GM13976 (cell line): ENCODE data around the gene ARMC2.

Source experiments
- DNase-seq: peaks from one replicate; pipeline ENCODE4 v3.0.0; 2012; ENCODE audit warnings: low spot score
- CTCF ChIP-seq: IDR thresholded peaks from 2 replicates; pipeline ENCODE4 v1.5.1; 2012; ENCODE audit warnings: borderline replicate concordance, mild to moderate bottlenecking; ENCODE audit not compliant: insufficient read depth; ENCODE audit errors: extremely low read depth, missing control alignments, control extremely low read depth
- in situ Hi-C: fragments of 300-500 bp; cut with MboI; formaldehyde crosslinking; loops from one replicate; pipeline ENCODE4 v1.12.0; 2022; ENCODE audit warnings: low sequenced_read_pairs, mixed read lengths, inconsistent platforms; ENCODE audit not compliant: unreplicated experiment

Gene ARMC2

GRCh38 chr6:108869876-108870275 is 21.7 kb downstream of the ARMC2 start:
- DNase-seq: no peak
- in situ Hi-C loops: no loop called here
- TF ChIP-seq CTCF: no peak

- DNase-seq: no peak
- no peak for TF ChIP-seq CTCF
- in situ Hi-C loops: no loop called here
Observed at GRCh38 chr6:108870357-108870756, 22.1 kb downstream of the ARMC2 start.

- in situ Hi-C loops: no loop called here
- no peak for DNase-seq
- no peak for TF ChIP-seq CTCF
Observed at GRCh38 chr6:108872141-108872557, 23.9 kb downstream of the ARMC2 start.

- in situ Hi-C loops: no loop called here
- DNase-seq: no peak
Observed at GRCh38 chr6:108872575-108872974, 24.4 kb downstream of the ARMC2 start.

GRCh38 chr6:108873251-108873650 is 25.0 kb downstream of the ARMC2 start:
- no peak for DNase-seq
- no peak for TF ChIP-seq CTCF
- in situ Hi-C loops: no loop called here

More at GRCh38 chr6:108872575-108872974, 24.4 kb downstream of the ARMC2 start:
- TF ChIP-seq CTCF: no peak

- no peak for DNase-seq
- no peak for TF ChIP-seq CTCF
- in situ Hi-C loops: no loop called here
Observed at GRCh38 chr6:108873971-108874370, 25.7 kb downstream of the ARMC2 start.
